Measurements from ENCODE around the gene TRPC5OS.
A peak's percentile ranks its signal among the peaks of the same experiment; 100 is the strongest.

Gene TRPC5OS

GRCh38 chrX:111875881-111876280 is at the start of gene TRPC5OS:
TRPC5OS (plus strand) TSS chrX:111876181; CDS start chrX:111901850, 25,669 bp downstream.
- no peak for DNase-seq (ENCODE audit: low spot score)

DNA sequence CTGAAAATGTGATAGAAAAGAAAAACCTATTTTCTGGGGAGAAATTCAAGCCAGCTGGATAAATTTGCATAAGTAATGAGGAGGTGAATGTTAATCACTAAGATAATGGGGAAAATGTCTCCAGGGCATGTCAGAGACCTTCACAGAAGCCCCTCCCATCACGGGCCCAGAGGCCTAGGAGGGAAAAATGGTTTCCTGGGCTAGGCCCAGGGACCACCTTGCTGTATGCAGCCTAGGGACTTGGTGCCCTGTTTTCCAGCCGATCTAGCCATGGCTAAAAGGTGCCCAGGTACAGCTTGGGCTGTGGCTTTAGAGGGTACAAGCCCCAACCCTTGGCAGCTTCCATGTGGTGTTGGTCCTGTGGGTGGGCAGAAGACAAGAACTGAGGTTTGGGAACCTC is 46.6 kb upstream of the TRPC5OS start:
- DNase-seq (ENCODE audit: low spot score): no peak

DNA sequence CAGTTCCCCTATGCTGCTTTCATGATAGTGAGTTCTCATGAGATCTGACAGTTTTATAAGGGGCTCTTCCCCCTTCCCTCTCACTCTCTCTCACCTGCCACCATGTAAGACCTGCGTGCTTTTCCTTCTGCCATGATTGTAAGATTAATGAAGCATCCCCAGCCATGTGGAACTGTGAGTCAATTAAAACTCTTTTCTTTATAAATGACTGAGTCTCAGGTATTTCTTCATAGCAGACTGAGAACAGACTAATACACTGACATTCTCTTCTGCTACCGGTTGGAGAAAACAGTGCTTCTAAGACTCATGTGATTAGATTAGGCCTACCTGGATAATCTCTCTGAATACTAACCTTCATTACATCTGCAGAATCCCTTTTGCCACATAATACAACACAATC is 45.4 kb upstream of the TRPC5OS start:
- no peak for DNase-seq (ENCODE audit: low spot score)

- DNase-seq (ENCODE audit: low spot score): no peak
Measured at GRCh38 chrX:111831343-111831742, 44.6 kb upstream of the TRPC5OS start.

GRCh38 chrX:111837197-111837596 is 38.8 kb upstream of the TRPC5OS start:
- no peak for DNase-seq (ENCODE audit: low spot score)

- DNase-seq (ENCODE audit: low spot score): no peak
Measured at GRCh38 chrX:111847491-111848133, 28.4 kb upstream of the TRPC5OS start.

GRCh38 chrX:111848541-111848940 is 27.4 kb upstream of the TRPC5OS start:
- DNase-seq (ENCODE audit: low spot score): no peak

GRCh38 chrX:111850975-111851374 is 25.0 kb upstream of the TRPC5OS start:
- DNase-seq (ENCODE audit: low spot score): no peak

DNA sequence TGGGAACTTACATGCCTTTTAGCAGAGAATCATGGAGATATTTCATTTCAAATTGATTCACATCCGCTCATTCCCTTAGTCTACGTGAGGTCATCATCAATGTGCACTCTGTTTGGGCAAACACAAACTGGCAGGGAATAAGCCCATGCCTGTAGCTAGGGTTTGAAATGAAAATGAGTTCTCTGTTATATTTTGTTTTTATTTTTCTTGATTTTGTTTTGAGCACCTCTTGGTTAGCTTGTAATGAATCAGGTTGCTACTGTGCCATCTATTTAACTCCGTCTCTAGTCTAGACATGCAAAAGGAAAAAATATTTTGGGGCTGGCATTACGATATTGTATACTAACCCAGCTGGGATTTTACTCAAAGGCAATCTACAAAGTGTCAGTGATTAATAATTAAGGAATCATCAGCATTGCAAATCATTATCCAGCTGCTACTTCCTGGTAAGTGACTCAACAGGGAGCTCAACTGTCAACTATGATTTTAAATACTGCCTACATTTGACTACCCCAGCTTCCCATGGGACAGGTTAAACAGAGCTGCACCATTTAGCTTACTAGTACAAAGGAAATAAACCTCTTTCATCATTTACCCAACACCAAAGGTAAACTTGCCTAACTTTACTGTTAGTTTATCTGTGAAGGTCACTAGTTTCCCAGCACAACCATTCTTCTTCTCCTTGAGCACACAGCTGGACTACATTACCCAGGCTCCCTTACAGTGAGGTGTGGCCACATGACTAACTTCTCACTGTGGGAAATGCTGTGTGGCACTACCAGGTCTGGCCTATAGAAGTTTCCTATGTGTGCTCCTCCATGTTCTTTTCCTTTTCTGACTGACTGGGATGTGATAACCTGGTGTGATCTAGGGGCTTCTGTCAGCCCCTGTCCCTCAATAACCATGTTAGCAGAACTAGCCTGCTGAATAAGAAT is 21.2 kb upstream of the TRPC5OS start:
- peak; percentile 6 for DNase-seq (ENCODE audit: low spot score)

GRCh38 chrX:111857534-111858060 is 18.4 kb upstream of the TRPC5OS start:
- no peak for DNase-seq (ENCODE audit: low spot score)

GRCh38 chrX:111861605-111862004 is 14.4 kb upstream of the TRPC5OS start:
- DNase-seq (ENCODE audit: low spot score): no peak

DNA sequence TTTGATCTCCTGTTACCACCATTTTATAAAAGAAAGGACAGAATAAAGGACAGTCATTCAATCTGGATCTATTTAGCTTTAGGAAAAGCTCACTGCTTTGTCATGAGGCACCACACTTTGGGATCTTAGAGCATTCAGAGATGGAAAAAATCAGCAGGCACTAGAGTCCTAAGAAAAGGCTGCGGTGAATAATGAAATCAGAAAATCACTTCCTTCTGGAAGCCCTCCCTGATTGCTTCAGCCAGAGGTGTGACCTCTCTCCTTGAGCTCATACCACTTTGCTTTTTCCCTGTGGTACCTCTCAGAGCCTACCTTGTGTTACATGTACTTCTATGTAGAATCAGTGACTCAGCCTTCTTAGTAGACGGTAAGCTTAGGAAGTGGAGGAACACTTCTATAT is 8.7 kb upstream of the TRPC5OS start:
- DNase-seq (ENCODE audit: low spot score): no peak

DNA sequence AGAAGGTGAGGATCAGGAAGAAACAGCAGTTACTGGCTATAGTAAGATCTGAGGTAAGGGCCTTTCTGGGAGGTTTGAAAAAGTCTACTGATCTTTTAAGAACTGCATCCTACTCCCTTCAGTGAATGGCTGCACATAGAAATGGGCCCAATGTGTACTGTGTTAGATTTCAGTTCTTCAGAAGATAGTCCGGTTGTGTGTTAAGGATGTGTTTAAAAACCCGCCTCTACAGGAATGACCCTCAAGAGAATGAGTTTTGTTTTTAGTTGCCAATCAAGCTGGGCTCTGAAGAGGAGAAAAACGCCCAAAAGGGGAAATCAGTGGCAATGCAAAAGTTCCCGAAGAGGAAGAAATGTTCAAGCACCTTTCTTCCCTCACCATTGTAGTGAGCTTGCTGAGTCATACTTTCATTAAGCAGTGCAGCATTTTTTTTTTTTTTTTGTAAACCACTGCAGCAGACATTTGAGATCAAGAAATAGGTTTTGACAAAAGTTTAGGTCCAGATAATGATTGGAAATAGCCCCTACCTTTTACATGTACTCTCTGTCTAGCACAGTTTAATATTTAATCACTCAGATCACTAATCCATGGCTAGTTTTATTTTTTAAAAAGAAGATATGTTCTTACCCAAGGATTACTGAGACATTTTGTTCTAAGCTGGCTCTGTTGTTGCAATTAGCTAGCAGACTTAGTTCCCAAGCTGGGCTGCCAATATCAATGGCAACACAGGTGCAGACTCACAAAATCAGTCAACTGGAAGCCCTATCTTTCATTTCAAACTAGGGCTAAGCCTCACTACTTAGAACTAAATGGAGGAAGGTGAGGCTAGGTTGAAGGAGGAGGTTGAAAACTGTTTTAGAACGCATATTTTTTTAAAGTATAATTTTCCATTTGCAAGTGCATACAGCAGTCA is 7.0 kb upstream of the TRPC5OS start:
- DNase-seq (ENCODE audit: low spot score): peak; percentile 3

DNA sequence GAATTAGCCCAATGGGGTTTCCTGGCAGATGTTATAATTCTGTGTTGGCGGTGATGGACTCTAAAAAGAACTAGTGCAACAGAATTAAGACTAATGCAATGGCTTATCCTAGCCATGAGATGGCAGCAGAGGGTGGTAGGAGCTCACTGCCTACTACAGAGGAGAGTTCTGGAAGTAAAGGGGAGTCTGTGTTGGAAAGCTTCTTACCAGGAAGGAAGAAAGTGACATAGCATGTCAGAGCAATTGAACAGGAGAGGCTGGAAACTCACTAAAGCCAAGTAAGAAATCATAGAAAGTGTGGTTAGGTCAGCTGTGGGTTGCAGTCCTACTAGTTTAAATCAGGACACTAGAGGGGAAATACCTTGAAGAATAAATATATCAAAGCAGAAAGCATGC is 6.3 kb upstream of the TRPC5OS start:
- DNase-seq (ENCODE audit: low spot score): peak; percentile 56

- no peak for DNase-seq (ENCODE audit: low spot score)
Measured at GRCh38 chrX:111874241-111874640, 1.7 kb upstream of the TRPC5OS start.

DNA sequence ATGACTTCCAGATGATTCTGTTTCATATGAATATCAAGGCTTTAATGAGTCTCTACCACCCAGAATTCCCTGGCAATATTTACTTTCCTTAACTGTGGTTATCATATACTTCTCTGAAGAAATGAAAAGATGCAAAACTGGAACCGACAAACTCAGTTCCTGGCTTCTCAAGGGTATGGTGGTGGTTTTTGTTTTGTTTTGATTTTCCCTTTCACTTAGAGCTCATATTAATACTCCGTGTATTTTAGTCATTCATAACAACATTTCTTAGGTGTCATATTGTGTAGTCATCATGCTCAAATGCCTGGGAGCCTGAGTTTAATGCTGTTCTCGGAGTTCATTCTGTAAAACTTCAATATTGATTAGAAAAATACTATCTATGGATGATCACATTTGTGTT is 665 bp downstream of the TRPC5OS start:
- DNase-seq (ENCODE audit: low spot score): no peak

DNA sequence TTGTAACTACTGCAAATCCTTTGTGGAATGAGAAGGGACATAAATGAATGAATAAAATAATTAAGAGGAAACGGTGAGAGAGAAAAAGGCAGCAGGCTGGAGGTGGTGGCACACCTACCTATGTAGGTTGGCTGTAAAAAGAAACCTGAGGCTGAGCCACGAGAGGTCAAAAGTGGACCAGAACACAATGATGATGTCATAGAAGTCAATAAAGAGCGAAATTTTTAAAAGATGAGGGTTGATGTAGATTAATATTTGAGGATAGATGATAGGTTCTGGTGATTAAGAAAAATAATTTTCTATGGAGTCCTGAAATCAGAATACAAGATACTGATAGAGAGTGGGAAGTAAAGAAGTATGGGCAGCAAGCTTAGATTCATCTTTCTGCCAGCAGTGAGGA is 1.7 kb downstream of the TRPC5OS start:
- no peak for DNase-seq (ENCODE audit: low spot score)

DNA sequence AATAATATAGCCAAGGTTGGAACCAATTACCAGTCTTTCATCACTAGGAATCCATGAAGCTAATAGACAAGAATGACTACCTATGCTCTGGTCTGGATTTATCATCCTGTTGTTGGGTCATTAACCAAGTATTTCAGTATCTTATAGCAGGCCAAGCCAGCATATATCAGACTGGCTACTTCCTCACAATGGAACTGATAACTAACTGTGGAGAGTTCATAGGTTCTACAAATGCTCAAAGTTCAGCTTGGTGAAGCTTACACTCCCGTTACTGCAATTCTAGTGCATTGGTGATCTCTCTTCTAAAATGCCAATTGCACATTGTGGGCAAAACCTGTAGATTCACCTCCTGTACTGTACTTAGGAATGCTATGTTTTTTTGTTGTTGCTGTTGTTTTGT is 4.8 kb downstream of the TRPC5OS start:
- DNase-seq (ENCODE audit: low spot score): no peak

DNA sequence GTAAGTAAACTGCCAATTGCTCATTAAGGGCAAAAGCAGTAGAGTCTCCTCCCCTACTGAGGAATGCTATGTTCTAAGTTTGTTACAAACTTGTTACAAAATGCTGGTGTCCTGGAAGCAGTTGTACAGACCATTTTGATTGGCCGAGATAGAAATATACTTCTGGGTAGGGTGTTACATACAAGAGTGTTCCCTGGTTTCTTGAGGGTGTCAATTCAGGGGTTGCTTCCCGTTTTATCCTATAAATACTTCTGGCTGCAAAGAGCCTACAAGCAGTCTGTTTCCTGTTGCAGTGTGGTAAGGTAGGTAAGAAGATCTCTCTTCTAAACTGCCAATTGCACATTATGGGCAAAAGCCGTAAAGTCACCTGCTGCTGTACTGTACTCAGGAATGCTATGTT is 5.7 kb downstream of the TRPC5OS start:
- no peak for DNase-seq (ENCODE audit: low spot score)

- DNase-seq (ENCODE audit: low spot score): no peak
Measured at GRCh38 chrX:111886678-111887077, 10.7 kb downstream of the TRPC5OS start.

GRCh38 chrX:111888600-111888999 is 12.6 kb downstream of the TRPC5OS start:
- DNase-seq (ENCODE audit: low spot score): no peak

DNA sequence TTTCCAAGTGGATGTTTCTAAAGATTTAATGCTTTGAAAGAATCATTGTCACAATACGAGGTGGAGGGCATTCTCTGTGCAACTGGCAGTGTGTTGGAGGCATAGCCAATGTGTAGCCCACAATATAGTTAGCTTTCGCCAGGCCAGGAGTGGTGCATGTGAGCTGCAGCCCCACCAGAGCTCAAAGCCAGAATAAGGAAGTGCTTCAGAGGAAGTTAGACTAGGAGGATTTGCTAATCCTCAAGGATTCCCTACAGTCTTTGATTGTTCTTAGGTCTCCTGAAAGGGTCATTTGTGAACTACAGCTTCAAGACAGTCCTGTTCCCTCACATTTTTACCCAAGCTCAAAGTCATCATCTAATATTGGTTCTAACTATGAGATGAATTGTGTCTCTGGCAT is 16.4 kb downstream of the TRPC5OS start:
- peak; percentile 5 for DNase-seq (ENCODE audit: low spot score)

Data from COLO829 (cell line).